Fibroblast of villous mesenchyme (primary cell): ENCODE results near the gene KIF11. TPM values are rescaled to one million over a fixed set of nuclear protein-coding genes. Genes with fewer than 3 reads are reported as not detected.
"Not testable (repeated sequence)": the region's sequence is repeated elsewhere in the genome, so short reads cannot be mapped to it uniquely, and the experiment has no call there.

Experiments used
- DNase-seq: peaks from one replicate; pipeline ENCODE4 v3.0.0-alpha.2; 2010; ENCODE audit warnings: low read depth
- H3K4me3 ChIP-seq: 2 replicates; pipeline ENCODE4 v1.5.1; 2011; ENCODE audit warnings: low read depth, mild to moderate bottlenecking, low read length
- CTCF ChIP-seq: IDR thresholded peaks from 2 replicates; pipeline ENCODE4 v1.5.1; 2012; ENCODE audit warnings: low read depth, mild to moderate bottlenecking, low read length; ENCODE audit not compliant: insufficient read depth
- total RNA-seq: library from RNA; depleted of rRNA; stranded (reverse); fragments of >200 nt; gene quantifications from 2 replicates; pipeline ENCODE4 v1.2.3, GENCODE V29; 2012

KIF11 gene
- total RNA-seq, 1 donor: 20.7 TPM

- H3K4me3 ChIP-seq: peak overlapping the region; percentile 93
- TF ChIP-seq CTCF: no peak
- DNase-seq: peak; percentile 50
These were observed 19.7 kb upstream of the KIF11 start for GRCh38 chr10:92573091-92573797.

GRCh38 chr10:92573798-92574547, 19.0 kb upstream of the KIF11 start, which contains the start of gene IDE:
Gene IDE (minus strand): TSS chr10:92574093. CDS start chr10:92574019, 74 bp downstream.
- H3K4me3 ChIP-seq: peak within 1 kb of the TSS; percentile 93
- peak; percentile 79 for TF ChIP-seq CTCF
- peak; percentile 89 for DNase-seq

- H3K4me3 ChIP-seq: peak overlapping the region; percentile 93
- no peak for DNase-seq
- TF ChIP-seq CTCF: peak; percentile 12
These were observed 18.2 kb upstream of the KIF11 start for GRCh38 chr10:92574548-92575261.

GRCh38 chr10:92575961-92576360, 17.0 kb upstream of the KIF11 start:
- DNase-seq: peak; percentile 27
- TF ChIP-seq CTCF: no peak
- no peak overlapping the region for H3K4me3 ChIP-seq

- not testable (repeated sequence) for DNase-seq
These were observed 10.6 kb upstream of the KIF11 start for GRCh38 chr10:92582347-92582746.

GRCh38 chr10:92590623-92591549, 2.0 kb upstream of the KIF11 start:
- DNase-seq: peak; percentile 84
- peak; percentile 55 for TF ChIP-seq CTCF
- H3K4me3 ChIP-seq: peak overlapping the region; percentile 88

More at GRCh38 chr10:92582347-92582746, 10.6 kb upstream of the KIF11 start:
- not testable (repeated sequence) for H3K4me3 ChIP-seq
